Measurements from ENCODE around the gene CSNK1A1L. TPM values are rescaled to one million over a fixed set of nuclear protein-coding genes. Genes with fewer than 3 reads are reported as not detected.

CSNK1A1L gene
- total and polyA plus RNA-seq, 2 of the 4 experiments (the other 2 are of a cell fraction) = not detected

DNA sequence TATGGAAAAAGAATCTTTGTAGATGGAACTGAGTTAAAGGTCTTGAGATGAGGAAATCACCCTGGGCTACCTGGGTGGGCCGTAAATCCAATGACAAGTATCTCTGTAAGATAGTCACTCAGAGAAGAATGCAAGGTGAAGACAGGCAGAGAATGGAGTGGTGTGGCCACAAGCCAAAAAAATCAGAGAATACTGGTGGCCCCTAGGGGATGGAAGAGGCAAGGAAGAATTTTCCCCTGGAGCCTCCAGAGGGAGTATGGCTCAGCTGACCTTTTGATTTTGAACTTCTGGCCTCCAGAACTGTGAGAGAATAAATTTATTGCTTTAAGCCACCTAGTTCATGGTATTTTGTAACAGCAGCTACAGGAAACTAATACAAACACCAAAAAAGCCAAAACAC, 32.7 kb upstream of the CSNK1A1L start:
- ChIA-PET POLR2A (ENCODE audit: unreplicated experiment) (no interaction called here), CTCF (no interaction called here)
- dilution Hi-C loops (cut with HindIII; ENCODE audit: low sequenced_read_pairs, unreplicated experiment) = no loop called here
- Histone ChIP-seq H2AK5ac (ENCODE audit: low read depth, low read length) (no peak overlapping the region), H3K79me1 (ENCODE audit: low read depth in 1 of 2, low read length in 2 of 2) (no peaks in the 10 kb centered on the region), H3K4me2 (ENCODE audit: low read depth, low read length) (no peak overlapping the region), H3K9me1 (ENCODE audit: insufficient read depth, low read length) (no peaks in the 10 kb centered on the region), H2AK9ac (replicated peaks; ENCODE audit: low read depth, low read length, poor library complexity) (no peak overlapping the region), H2BK120ac (ENCODE audit: low read depth, low read length) (no peak overlapping the region), H3K18ac (ENCODE audit: low read depth, low read length) (no peak overlapping the region), H4K5ac (ENCODE audit: low read depth, low read length) (no peak overlapping the region), H3K27ac (ENCODE audit: insufficient read depth, low read length) (no peak overlapping the region), H3K27me3 (ENCODE audit: control insufficient read depth, insufficient read depth, low read length) (no peaks in the 10 kb centered on the region), H3K56ac (ENCODE audit: extremely low read depth, insufficient read depth, low read length) (no peak overlapping the region), H3K9me3 (ENCODE audit: control insufficient read depth, insufficient read depth, low read length) (no peaks in the 10 kb centered on the region), H4K20me1 (ENCODE audit: insufficient read depth, low read length) (no peaks in the 10 kb centered on the region), H2BK20ac (ENCODE audit: low read depth, low read length) (no peak overlapping the region), H3K4me3 (ENCODE audit: insufficient read depth, low read depth, low read length) (no peak overlapping the region), H3K14ac (replicated peaks; ENCODE audit: low read depth, low read length) (no peak overlapping the region; the same call in 1 of the 2 replicates), H2BK5ac (ENCODE audit: low read depth, low read length, poor library complexity, severe bottlenecking) (no peak overlapping the region), H2AFZ (replicated peaks; ENCODE audit: low read length, poor library complexity) (no peak overlapping the region), H3K36me3 (ENCODE audit: control insufficient read depth, insufficient read depth, low read length) (no peaks in the 10 kb centered on the region), H3K4me1 (ENCODE audit: control insufficient read depth, insufficient read depth, low read length) (no peaks in the 10 kb centered on the region; the same call in 1 of the 2 replicates), H4K8ac (ENCODE audit: low read depth in 2 of 2, low read length in 2 of 2) (no peak overlapping the region), H3K4ac (ENCODE audit: low read depth, low read length) (no peak overlapping the region), H3K23ac (ENCODE audit: low read depth, low read length) (no peak overlapping the region), H4K91ac (ENCODE audit: insufficient read depth, low read depth, low read length) (no peak overlapping the region), H3K9ac (ENCODE audit: low read depth, low read length) (no peak overlapping the region), H2BK15ac (ENCODE audit: low read depth, low read length) (no peak overlapping the region)
- no peak for ATAC-seq (ENCODE audit: low read depth)
- WGBS, 2 experiments (ENCODE audit: extremely low coverage in 2 of 2, insufficient read length in 1 of 2) = no CpG with 5 or more reads among the region's 1 CpG
- in situ Hi-C loops (cut with MboI; ENCODE audit: low sequenced_read_pairs) = no loop called here
- BruUV-seq (replicated peaks) = no TSS peak
- no peak for DNase-seq
- intact Hi-C loops (cut with micrococcal nuclease) = no loop called here
- TF ChIP-seq USF2 (IDR thresholded peaks at IDR 0.05; ENCODE audit: low read depth, low read length) (no peak), BHLHE40 (IDR thresholded peaks at IDR 0.05; ENCODE audit: low read depth, low read length) (no peak), SMC3 (IDR thresholded peaks at IDR 0.05; ENCODE audit: low read depth, low read length) (no peak), MAFK (IDR thresholded peaks at IDR 0.05; ENCODE audit: low read depth, low read length) (no peak), ELK1 (IDR thresholded peaks at IDR 0.05; ENCODE audit: borderline replicate concordance, low read depth, low read length) (no peak), RFX5 (IDR thresholded peaks at IDR 0.05; ENCODE audit: low read depth, low read length) (no peak), MAZ (IDR thresholded peaks at IDR 0.05; ENCODE audit: borderline replicate concordance, low read depth, low read length) (no peak), CTCF (conservative IDR thresholded peaks at IDR 0.05; ENCODE audit: low read depth, low read length) (no peak), FOS (IDR thresholded peaks at IDR 0.05; ENCODE audit: low read depth, low read length) (no peak), CEBPB (IDR thresholded peaks at IDR 0.05; ENCODE audit: low read depth, low read length) (no peak), CHD1 (IDR thresholded peaks at IDR 0.05; ENCODE audit: low read depth, low read length) (no peak), RCOR1 (IDR thresholded peaks at IDR 0.05; ENCODE audit: insufficient replicate concordance, low read length) (no peak), POLR2A (IDR thresholded peaks at IDR 0.05; ENCODE audit: low read depth, low read length) (no peak), RAD21 (IDR thresholded peaks at IDR 0.05; ENCODE audit: low read length) (no peak), NFE2L2 (IDR thresholded peaks at IDR 0.05; ENCODE audit: low read depth, low read length) (no peak), MXI1 (IDR thresholded peaks at IDR 0.05; ENCODE audit: borderline replicate concordance, low read depth, low read length) (no peak)

Data from IMR-90 (cell line).